Activated CD8-positive, alpha-beta memory T cell treated with anti-CD3 and anti-CD28 coated beads, Interleukin-2, amount 50 U/mL, for 4 hours (primary cell): ENCODE data around the gene CD164L2.

ENCODE experiments used
- DNase-seq: peaks from one replicate; pipeline ENCODE4 v3.0.0-alpha.2; 2020

Gene CD164L2

GRCh38 chr1:27381969-27382762 lies 967 bp downstream of the CD164L2 start:
- no peak for DNase-seq

- no peak for DNase-seq
Observed at GRCh38 chr1:27380766-27381733, 2.1 kb downstream of the CD164L2 start.

- DNase-seq: no peak
Observed at GRCh38 chr1:27380224-27380623, 2.9 kb downstream of the CD164L2 start.

GRCh38 chr1:27379564-27380122 lies 3.5 kb downstream of the CD164L2 start:
- no peak for DNase-seq

GRCh38 chr1:27377760-27378495 lies 5.2 kb downstream of the CD164L2 start:
- no peak for DNase-seq

- DNase-seq: no peak
Observed at GRCh38 chr1:27374362-27375086, 8.6 kb downstream of the CD164L2 start, which contains the start of gene FCN3. Gene FCN3, minus strand, starts transcription at chr1:27374824. Its CDS starts 6 bp downstream, at chr1:27374818.

- DNase-seq: no peak
Observed at GRCh38 chr1:27372808-27373690, 10.1 kb downstream of the CD164L2 start.

- DNase-seq: no peak
Observed at GRCh38 chr1:27372022-27372807, 10.9 kb downstream of the CD164L2 start.

GRCh38 chr1:27368869-27369582 lies 14.1 kb downstream of the CD164L2 start:
- DNase-seq: no peak

- DNase-seq: no peak
Observed at GRCh38 chr1:27367160-27367650, 15.9 kb downstream of the CD164L2 start.

- DNase-seq: peak; percentile 32
Observed at GRCh38 chr1:27366411-27367159, 16.5 kb downstream of the CD164L2 start, which contains the start of gene MAP3K6. Gene MAP3K6, minus strand, starts transcription at chr1:27366961. Its CDS starts 364 bp downstream, at chr1:27366597.

- peak; percentile 73 for DNase-seq
Observed at GRCh38 chr1:27366113-27366410, 17.1 kb downstream of the CD164L2 start.

GRCh38 chr1:27365372-27366112 lies 17.6 kb downstream of the CD164L2 start:
- DNase-seq: peak; percentile 71

GRCh38 chr1:27364696-27365371 lies 18.3 kb downstream of the CD164L2 start:
- no peak for DNase-seq

GRCh38 chr1:27363766-27364695 lies 19.1 kb downstream of the CD164L2 start:
- no peak for DNase-seq

- DNase-seq: no peak
Observed at GRCh38 chr1:27361553-27361952, 21.6 kb downstream of the CD164L2 start.
